Stimulated activated CD4-positive, alpha-beta T cell treated with anti-CD3 and anti-CD28 coated beads, TNF-alpha, amount 100 ng/mL, for 48 hours (primary cell): Measurements from ENCODE around the gene ATP7B.

Experiments used
- DNase-seq, 3 donors: peaks; one replicate each; pipeline ENCODE4 v3.0.0-alpha.2; 2020; ENCODE audit warnings: low read depth in 3 of 3

Gene ATP7B

DNA sequence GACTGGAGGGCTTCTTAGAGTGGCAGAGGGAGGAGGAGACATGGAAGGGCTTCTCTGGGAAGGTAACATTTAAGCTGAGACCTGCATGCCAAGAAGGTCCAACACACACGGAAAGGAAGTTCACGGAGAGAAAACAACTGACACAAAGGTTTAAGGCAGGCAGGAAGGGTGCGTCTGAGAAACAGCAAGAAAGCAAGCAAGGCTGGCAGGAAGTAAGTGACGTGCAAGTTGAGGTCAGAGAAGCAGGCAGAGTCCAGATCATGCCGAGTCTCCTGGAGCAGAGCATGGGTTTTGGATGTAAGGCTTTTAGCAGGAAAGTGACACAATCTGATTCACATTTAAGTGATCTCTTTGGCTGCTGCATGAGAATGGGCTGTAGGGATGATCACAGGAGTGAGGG lies 60.5 kb downstream of the ATP7B start:
- DNase-seq, result no peak

DNA sequence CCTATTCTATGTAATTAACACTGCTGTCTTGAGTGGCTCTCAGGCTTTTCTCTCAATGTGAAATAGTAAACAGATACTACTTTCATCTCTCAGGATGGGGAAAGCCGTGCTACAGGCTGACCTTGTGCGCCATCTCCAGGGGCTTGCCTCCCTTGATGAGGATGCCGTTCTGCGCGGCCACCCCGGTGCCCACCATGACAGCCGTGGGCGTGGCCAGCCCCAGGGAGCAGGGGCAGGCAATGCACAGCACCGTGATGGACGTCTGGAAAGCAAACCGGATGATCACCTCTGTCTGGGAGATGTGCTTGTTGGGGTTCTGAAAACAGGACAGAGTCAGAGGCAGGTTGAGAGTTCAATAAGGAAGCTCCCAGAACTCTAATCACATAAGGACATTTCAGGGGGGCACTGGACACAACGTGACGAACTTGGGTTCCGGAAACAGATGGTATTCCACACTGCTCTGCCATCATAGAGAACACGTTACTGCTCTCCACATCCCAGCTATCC lies 65.0 kb downstream of the ATP7B start:
- DNase-seq, result no peak

DNA sequence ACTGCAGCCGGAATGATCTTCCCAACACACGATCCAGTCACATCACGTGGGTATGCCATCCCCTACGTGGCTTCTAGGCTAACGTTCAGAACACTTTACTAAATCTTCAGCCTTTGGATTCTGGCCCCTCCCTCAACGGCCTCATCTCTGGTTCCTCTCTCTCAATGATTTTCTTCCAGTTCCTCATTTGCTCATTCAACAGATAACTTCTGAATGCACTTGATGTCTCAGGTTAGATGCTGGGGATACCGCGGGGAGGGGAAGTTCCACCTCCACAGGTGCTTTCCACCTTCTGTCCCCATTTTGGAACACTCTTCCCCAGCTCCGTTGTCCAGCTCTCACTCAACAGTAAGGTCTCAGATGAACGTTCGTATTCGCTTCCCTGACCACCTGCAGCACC lies 66.1 kb downstream of the ATP7B start:
- DNase-seq, result no peak

DNA sequence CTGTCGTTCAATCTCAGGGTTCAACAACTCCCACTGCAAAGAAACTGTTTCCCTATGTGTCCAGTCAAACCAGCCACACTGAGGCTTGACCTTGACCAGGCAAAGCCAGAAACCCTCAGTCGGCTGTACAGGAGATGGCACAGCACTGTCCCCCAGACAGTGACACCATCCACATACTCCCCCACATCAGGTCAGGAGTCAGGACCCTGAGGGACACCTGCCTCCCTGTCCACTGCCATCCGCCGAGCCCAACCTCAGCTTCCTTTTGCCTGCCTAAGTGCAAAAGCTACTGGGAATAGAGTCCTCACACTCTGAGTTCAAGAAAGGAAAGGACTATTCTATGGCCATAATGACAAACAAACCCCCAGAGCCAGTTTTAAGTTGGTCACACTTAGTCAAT lies 66.8 kb downstream of the ATP7B start:
- DNase-seq, result no peak

DNA sequence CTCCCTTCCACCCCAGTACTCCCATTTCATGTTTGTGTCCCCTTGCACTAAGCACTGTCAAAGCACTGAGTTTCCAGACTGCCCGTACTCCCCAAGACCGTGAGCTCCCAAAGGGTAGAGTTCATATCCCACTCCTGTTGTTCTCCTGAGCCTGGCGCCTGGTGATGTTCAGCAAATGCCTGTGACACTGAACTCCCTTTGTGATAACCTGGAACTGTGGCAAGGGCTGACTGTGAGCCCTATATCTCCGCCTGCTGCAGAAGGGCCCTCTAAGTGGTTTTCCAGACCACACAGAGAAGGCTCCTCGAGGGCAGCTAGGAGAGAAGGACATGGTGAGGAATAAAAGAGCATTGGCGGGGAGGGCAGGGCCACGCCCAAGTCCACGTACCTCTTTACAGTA lies 67.5 kb downstream of the ATP7B start:
- DNase-seq, result no peak

DNA sequence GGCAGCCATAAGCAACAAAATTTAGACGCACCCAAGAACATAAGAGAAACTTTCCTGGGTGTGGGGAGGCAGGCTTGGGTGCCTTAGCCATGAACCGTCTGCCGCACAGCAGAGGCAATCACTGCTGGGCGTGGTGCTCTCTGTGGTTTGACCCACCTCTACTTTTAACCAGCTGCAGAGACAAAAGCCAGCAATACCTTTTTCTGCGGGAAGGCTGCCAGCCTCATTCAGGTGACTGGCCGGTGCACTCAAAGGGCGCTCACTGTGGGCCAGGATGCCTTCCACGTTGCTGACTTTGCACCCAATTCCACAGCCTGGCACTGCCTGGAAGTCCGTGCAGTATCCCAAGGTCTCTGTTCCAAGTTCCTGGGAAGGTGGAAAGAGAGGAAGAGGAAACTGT lies 69.1 kb downstream of the ATP7B start:
- DNase-seq, result no peak

DNA sequence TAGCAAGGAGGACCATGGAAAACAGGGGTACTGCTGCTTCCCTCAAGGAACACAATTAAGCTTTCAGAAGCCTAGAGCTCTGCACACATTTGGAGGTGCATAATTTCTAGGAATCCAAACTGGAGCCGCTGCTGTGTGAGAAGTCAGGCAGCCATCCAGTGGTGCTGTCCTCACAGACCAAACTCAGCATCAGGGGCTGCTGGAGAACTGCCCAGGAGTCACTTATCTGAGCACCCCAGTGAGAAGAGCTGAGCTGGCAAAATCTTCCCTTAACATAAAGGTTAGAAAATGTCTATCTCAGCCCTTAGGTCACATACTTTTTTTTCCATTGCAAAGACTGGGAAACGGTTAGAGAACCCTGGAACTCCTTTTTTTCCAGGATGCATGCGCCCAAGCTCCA lies 72.8 kb downstream of the ATP7B start:
- no peak for DNase-seq

DNA sequence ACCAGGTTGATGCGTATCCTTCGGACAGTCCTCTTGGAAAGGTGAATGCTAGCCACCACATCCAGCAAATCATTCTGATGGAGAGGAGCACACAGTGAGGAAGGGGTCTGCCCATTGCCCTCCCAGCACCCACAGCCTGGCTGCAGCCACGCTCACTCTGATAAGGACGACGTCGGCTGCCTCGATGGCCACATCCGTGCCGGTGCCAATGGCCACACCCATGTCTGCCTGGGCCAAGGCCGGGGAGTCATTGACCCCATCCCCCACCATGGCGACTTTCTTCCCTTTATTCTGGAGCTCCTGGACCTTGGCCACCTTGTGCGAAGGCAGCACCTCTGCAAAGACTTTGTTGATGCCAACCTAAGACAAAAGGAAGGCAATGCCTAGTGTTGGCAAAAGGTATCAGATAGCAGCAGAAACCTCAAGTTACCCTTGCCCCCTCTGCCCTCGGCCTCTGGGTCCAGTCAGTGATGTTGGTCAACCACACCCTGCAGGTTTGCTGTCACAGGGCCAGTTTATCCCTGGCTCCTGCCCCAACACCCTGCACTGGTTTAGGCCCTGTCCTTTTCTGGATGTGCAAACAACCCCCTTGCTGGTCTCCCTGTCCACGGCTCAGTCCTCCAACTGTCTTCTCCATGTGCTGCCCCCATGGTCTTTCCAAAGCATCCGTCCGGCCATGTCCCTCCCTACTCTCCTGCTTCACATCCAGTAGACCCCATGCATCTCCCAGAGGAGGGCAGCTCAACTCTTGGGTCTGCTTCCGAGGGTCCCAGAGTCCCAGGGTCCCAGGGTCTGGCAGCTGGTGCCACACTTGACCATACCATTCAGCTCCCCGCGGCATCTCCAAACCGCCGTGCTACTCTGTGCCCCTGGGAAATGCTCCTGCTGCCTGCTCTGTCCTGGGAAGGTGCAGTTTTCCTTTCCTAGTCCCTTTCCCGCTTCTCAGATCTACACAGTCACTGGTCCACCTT lies 73.6 kb downstream of the ATP7B start:
- no peak for DNase-seq

DNA sequence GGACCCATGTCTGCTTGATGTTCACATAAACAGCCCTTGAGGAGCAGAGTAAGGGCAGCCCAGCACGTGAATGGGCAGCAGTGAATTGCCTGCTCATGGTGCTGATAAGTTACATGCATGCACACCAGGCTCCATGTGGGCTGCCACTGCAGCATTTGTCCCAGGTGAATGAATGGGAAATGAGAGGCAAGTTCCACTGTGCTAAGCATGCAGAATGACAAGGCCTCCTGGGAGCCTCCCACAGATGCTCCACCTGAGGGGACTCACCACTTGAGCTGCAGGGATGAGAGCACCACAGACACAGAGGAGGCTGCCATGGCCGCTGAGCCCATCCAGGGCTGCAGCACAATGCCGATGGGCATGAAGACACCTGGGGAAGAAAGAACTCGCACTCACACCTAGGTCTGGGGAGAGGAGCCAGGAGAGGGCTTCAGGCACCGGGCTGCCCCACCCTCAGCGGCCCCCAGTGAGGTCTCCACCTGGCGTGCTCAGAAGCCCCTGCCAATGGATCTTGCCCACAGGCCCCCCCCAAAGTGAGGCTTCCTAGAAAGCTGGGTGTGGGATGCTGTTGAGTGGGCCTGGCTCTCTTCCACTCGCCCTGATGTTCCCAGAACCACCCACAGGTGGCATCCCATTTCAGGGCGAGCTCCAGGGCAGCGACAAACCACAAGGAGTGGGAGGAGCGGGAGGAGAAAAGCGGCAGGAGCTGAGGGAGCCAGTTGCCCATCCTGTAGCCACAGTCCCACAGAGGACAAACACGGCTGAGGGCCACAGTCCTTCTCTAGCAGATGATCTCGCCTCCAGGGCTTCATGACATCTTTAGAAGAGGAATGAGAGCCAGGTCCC lies 75.7 kb downstream of the ATP7B start:
- no peak for DNase-seq

DNA sequence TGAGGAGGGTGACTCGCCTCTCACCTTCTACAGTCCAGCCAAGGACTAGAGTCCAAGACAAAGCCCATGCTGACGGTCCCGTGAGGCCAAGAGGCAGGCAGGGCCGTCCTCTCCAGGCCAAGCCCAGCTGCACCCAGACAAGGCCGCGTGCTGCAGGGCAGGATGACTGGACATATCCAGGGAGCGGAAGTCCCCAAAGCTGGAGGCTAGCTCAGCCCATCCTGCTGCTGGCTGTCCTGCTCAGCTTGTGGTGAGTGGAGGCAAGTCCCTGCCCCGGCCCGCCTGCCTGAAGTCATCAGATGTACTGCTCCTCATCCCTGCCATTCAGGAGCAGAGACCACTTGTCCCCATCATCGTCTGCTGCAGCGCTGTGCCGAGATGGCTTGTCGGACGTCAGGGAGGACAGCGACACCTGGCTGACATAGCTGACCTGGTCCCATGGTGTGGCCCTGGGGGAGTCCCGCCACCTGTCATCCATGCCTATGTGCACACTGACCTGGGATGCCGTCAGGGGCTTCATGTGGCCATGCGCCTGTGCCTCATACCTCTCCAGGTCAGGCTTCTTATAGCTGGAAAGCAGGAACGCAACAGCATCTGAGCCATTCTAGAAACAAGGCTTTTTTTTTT lies 76.7 kb downstream of the ATP7B start:
- DNase-seq, result no peak

DNA sequence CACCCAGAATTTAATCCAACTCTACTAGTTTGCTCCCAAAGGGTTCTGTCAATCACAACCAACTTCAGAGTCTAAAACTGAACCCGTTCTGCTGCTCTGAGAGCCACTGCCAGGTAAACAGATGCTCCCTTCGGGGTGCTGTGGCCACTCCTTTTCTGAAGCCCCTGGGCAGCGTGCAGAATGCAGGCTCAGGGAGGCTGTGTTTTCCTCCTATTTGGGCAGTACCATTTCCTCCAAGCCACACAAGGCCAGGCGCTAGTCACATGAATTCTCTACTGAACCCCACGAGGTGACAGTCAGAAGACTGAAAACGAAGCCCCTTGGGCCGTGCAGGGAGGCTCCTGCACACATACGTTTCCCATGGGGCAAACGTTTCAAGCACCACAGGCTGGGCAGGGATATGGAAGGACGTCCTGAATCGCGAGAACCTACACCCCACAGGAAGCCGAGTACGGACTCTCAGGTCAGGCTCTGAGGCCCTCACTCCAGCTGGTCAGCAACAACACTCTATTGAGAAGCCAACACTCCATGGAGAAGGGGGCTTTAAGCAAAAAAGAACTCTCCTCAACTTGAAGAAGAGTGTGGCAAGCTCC lies 77.7 kb downstream of the ATP7B start:
- DNase-seq, result no peak

DNA sequence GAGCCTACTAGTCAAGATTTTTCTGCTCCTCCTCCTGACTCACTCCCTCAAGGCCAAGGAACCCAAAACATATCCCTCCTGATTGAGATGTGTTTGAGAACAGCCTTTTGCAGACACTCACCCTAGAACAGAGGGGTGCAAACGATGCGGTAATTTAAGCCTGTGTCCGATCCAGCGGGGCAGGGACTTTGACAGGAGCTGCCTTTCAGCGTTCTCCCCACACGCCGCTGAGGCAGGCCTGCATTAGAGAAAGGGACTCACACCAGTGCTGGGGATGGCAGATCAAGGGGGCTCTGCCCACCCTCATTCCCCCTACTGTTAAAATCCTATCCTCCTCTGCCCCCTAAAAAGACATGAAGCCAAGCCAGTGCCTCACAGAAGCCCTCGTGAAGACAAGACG lies 79.0 kb downstream of the ATP7B start:
- DNase-seq, result no peak

DNA sequence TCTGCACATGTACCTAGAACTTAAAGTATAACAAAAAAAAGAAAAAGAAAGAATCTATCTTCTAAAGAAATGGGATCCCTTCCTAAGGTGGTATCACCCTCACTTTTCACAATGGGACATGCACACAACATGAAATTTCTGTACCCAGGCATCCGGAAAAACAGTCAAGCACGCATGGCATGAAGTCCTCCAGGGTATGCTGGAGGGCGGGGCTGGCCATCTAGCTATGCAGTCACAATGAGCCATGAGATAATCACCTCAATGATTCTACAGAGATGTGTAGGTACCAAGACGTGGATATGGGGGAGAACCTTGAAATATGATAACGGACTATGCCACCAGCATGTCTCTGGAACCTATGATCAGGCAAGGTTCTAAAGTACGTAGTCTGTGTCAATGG lies 79.6 kb downstream of the ATP7B start:
- DNase-seq, result no peak

DNA sequence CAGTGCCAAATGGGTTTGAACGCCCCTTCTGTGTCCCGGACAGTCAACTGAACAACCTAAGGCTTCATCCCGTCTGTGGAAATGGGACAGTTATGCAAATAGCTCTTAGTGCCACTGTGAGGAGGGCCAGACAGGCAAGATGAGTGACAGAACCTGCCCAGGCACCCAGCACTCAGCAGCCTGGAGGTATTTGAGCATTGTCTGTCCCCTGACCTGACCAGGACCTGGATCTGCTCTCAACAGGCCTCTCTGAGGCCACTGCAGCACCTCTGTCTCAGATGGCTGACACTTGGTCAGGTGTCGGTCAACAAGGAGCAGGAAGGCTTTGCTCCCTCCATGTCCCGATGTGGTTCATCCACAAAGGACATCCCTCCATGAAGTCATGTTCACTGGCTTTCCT lies 81.6 kb downstream of the ATP7B start:
- no peak for DNase-seq

DNA sequence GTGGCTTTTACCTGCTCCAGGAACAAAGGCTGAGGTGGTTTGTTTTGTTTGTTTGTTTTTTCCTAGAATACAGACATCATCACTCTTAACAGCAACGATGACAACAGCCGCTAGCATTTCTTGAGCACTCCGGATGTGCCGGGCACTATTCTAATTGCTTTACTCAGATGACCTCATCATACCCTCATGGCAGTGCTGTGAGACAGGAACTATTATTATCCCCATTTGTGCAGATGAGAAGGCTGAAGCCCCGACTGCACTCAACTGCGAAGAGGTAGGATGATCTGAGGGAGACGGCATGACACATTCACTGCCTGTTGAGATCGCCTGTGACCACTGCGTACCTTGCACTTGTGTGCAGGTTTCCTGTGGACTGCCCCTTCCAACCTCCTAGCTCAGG lies 83.0 kb downstream of the ATP7B start:
- no peak for DNase-seq

DNA sequence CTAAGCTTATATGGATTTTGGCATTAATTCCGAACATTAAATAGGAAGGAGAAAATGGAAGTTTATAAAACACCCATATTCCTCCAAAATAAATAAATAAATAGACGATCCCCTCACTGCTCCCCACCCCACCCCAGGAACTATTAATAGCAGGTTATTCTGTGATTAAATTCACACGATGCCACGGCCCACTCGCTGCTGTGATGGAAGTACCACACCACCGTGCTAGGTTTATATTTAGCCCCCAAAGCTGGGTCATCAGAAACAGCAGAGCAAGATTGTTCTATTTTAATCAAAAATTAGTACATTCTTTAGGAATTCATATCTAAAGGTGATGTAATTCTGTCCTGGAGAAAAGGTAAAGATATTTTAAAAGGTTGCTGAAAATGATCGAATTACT lies 84.1 kb downstream of the ATP7B start:
- no peak for DNase-seq

DNA sequence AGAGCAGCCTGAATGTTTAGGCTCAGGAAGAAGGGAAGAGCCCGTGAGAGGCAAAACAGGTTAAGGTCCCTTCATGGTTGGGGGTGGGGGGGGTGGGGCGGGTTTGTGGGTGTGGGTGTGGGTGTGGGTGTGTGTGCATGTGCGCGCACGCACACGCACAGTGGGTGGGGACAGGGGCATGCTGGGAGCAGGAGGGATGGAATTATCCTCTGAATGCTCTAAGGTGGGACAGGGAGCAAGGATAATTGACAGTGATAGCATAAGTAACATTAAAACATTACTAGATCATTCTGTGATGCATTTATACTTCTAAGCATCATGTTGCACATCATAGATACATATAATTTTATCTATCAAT lies 84.7 kb downstream of the ATP7B start:
- no peak for DNase-seq

DNA sequence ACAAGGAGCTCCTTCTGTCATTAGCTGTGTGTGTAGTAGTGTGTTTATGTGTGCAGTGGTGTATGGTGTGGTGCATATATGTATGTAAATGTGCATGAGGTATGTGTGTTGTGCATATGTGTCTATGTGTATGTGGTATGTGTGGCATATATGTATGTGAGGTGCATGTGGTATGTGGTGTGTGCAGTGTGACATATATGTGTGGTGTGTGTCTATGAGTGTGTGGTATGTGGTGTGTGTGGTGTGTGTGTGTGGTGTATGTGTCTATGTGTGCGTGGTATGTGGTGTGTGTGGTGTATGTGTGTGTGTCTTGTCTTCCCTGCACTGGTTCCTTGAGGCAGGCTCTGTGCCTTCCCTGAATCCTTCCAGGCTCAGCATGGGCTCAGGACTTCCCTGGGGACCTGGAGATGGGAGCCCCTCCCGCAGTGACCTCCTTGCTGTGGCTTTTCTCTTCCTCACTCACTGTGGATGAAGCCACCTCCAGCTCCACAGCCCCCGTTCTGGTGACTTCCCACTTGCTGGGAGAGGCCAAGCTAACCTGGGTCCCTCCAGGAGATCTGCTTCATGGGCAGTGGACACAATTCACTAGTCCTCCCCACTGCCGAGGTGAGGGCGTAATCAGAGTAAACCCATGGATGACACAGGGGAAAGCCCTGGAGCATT lies 85.3 kb downstream of the ATP7B start:
- DNase-seq, result no peak

DNA sequence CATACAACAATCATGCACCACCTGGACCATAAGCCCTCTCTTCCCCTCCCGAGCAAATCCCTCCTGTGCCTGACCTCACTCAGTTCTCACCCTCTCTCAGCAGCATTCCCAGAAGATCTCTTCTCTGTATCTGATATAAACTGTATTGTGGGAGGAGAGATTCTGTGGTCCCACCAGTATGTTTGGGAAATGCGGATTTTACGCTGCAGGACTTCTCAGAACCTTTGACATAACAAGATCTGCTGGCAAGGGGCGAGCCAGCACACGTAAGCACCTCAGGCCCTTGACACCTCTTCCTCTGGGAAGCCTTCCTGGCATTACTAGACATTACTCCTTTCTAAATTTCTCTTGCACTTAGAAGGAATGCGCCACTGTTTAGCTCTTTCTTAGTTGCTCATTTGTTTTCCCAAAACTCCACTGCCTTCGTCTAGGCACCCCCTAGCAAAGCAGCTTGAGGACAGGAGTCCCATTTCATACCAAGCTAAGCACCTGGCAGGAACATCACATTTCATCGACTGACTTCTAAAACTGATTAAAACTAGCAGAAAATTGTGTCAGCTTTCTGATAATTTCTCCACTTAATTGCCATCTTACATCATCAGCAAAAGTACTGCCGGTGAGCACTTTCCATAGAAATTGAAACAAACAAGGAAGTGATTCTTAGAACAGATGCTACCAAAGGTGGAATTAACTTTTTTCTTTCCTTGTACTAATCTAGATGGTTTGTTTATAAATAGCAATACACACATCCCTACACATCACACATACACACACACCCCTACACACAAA lies 86.3 kb downstream of the ATP7B start:
- no peak for DNase-seq

DNA sequence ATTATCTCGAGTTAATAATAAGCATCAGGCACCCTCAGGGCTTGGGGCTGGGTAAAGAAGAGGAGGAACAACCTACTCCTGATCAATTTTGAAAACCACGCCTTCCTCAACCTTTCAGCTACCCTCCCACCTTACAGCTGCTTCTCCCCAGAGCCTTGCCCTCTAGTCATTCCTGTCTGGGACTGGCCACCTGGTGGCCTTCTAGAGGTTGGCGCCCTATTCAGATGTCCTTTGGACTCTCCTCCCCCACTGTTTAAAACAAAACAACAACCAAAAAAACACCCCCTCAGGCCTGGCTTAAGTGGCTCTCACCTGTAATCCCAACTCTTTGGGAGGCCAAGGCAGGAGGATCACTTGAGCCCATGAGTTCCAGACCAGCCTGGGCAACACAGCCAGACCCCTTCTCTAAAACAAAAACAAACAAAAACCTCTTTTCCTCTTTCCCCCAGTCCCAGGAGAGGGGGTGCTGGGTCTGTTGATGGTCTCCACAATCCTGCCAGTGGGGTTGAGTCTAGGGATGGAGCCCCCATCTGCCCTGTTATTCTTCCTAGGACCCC lies 87.2 kb downstream of the ATP7B start:
- peak in 1 of 3 donors; percentile 5 for DNase-seq
